ENCODE results near the gene FILIP1L. TPM values are rescaled to one million over a fixed set of nuclear protein-coding genes. Genes with fewer than 3 reads are reported as not detected.

FILIP1L gene
- total and polyA plus RNA-seq, 2 of the 8 experiments (the other 6 are each of a cell fraction or from before 2014, with no cell fraction given): 0.06 to 0.09 TPM

DNA sequence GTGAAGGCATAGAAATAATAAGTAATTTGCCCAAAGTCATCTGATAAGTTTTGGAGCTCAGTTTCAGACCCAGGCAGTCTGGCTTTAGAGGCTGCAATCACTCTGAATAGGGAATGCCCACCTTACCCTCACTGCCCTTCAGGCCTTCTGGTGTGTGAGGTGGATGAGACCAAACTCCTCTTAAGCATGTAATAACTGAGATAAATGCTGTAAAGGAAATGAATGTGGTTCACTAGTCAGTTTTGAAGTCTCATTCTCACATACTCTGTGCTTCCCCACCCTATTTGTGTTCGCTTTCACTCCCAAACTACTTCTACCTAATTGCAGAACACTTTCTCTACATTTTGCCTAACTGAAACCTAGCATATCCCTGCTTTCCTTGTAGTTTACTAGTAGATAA, 144.1 kb downstream of the FILIP1L start:
- FAIRE-seq (no peak), DNase-seq (ENCODE audit: low read depth in 1 of 2, low spot score in 2 of 2) (no peak)
- Histone ChIP-seq H2BK20ac (ENCODE audit: low read length) (no peak overlapping the region), H3K79me1 (ENCODE audit: low read depth, low read length) (no peaks in the 10 kb centered on the region), H3K4ac (replicated peaks; ENCODE audit: insufficient read length, low read depth, low read length) (no peak overlapping the region), H3K56ac (replicated peaks; ENCODE audit: insufficient read length, low read depth, low read length) (no peak overlapping the region), H3K23me2 (ENCODE audit: low read depth, low read length) (no peaks in the 10 kb centered on the region), H2BK12ac (ENCODE audit: low read depth, low read length) (no peak overlapping the region), H2AFZ (ENCODE audit: low read length) (no peak overlapping the region), H3K79me2 (ENCODE audit: control insufficient read depth in 1 of 2, insufficient read depth in 2 of 2, low read length in 2 of 2) (no peaks in the 10 kb centered on the region), H3K36me3 (ENCODE audit: control insufficient read depth in 2 of 4, insufficient read depth in 4 of 4, low read length in 3 of 4) (no peaks in the 10 kb centered on the region), H4K91ac (replicated peaks; ENCODE audit: insufficient read length, low read length) (no peak overlapping the region), H2AK5ac (ENCODE audit: low read depth, low read length) (no peak overlapping the region), H3K9ac (replicated peaks in 1 of 4; ENCODE audit: extremely low read depth in 1 of 4, low read depth in 3 of 4, low read length in 3 of 4) (no peak overlapping the region), H2BK15ac (ENCODE audit: low read length) (no peak overlapping the region), H3K23ac (ENCODE audit: insufficient read length) (no peak overlapping the region), H2BK5ac (ENCODE audit: low read depth, low read length) (no peak overlapping the region), H3K4me1 (replicated peaks in 1 of 4; ENCODE audit: control insufficient read depth in 3 of 4, insufficient read depth in 4 of 4, low read length in 3 of 4) (no peaks in the 10 kb centered on the region), H3K18ac (ENCODE audit: extremely low read depth, low read length) (no peak overlapping the region), H3K27ac (ENCODE audit: low read depth, low read length) (no peak overlapping the region), H4K5ac (ENCODE audit: insufficient read length, low read depth, low read length) (no peak overlapping the region), H4K8ac (ENCODE audit: extremely low read depth, insufficient read depth, low read length) (no peak overlapping the region), H4K20me1 (replicated peaks in 1 of 2; ENCODE audit: control insufficient read depth in 1 of 2, insufficient read depth in 2 of 2, low read length in 2 of 2) (no peaks in the 10 kb centered on the region), H3K14ac (ENCODE audit: insufficient read length) (no peak overlapping the region), H3K4me3 (ENCODE audit: extremely low read depth in 1 of 4, insufficient read depth in 2 of 4, low read depth in 3 of 4, low read length in 4 of 4) (no peak overlapping the region), H3K9me3 (ENCODE audit: insufficient read depth in 2 of 2, low read depth in 1 of 2, low read length in 1 of 2) (no peaks in the 10 kb centered on the region), H3K27me3 (replicated peaks in 1 of 4; ENCODE audit: control insufficient read depth in 3 of 4, extremely low read depth in 1 of 4, insufficient read depth in 3 of 4, low read length in 3 of 4) (no peaks in the 10 kb centered on the region), H3K4me2 (ENCODE audit: insufficient read depth in 1 of 2, low read depth in 2 of 2, low read length in 2 of 2) (no peak overlapping the region), H2BK120ac (replicated peaks; ENCODE audit: low read depth, low read length) (no peak overlapping the region)
- ChIA-PET CTCF (ENCODE audit: partially characterized antibody) (no interaction called here), POLR2A (ENCODE audit: partially characterized antibody) (no interaction called here)
- whole genome bisulfite sequencing, 2 experiments (ENCODE audit: extremely low coverage in 1 of 2, insufficient coverage in 1 of 2, insufficient read length in 1 of 2, insufficient replicate concordance in 2 of 2, low coverage in 1 of 2, low lambda C conversion rate in 2 of 2, missing lambda C conversion rate in 1 of 2): 85% methylated on average over 1 of the region's 1 CpG; no CpG with 5 or more reads in 1 of the 2 experiments
- TF ChIP-seq, protein P1, sequence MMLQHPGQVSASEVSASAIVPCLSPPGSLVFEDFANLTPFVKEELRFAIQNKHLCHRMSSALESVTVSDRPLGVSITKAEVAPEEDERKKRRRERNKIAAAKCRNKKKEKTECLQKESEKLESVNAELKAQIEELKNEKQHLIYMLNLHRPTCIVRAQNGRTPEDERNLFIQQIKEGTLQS (IDR thresholded peaks at IDR 0.05; ENCODE audit: insufficient read depth, low read depth, low read length): no peak
- TF ChIP-seq SP2 (IDR thresholded peaks at IDR 0.05; ENCODE audit: low read length) (no peak), YY1 (IDR thresholded peaks at IDR 0.05; ENCODE audit: low read depth, low read length) (no peak), TBP (IDR thresholded peaks at IDR 0.05; ENCODE audit: low read depth, low read length) (no peak), NANOG (IDR thresholded peaks at IDR 0.05; ENCODE audit: insufficient read depth, low read depth, low read length, poor library complexity, severe bottlenecking) (no peak), KDM5A (IDR thresholded peaks at IDR 0.05; ENCODE audit: low read length) (no peak), CHD2 (IDR thresholded peaks at IDR 0.05; ENCODE audit: low read length) (no peak), HDAC6 (IDR thresholded peaks at IDR 0.05; ENCODE audit: low read depth, low read length) (no peak), RBBP5 (IDR thresholded peaks at IDR 0.05; ENCODE audit: borderline replicate concordance, low read depth, low read length) (no peak), KDM4A (IDR thresholded peaks at IDR 0.05; ENCODE audit: low read depth, low read length, severe bottlenecking) (no peak), TEAD4 (IDR thresholded peaks at IDR 0.05; ENCODE audit: low read depth, low read length) (no peak)

Measured in H1 (cell line).